MM.1S (cell line): ENCODE measurements around the gene GLIS2.

Experiments
- DNase-seq: peaks from one replicate; pipeline ENCODE4 v3.0.0-alpha.2; 2015
- H2AFZ ChIP-seq: fragments of 300-600 bp; sonication (generic); 2 replicates; pipeline ENCODE4 v1.6.0; 2016; ENCODE audit warnings: antibody characterized with exemption, low read length
- H3F3A ChIP-seq: fragments of 300-600 bp; sonication (generic); 2 replicates; pipeline ENCODE4 v1.6.1; 2016; ENCODE audit warnings: mild to moderate bottlenecking, antibody characterized with exemption, low read length, moderate library complexity, mixed read lengths; ENCODE audit not compliant: insufficient read depth
- H3K27ac ChIP-seq: fragments of 300-600 bp; sonication (generic); 2 replicates; pipeline ENCODE4 v1.5.1; 2016; ENCODE audit warnings: mild to moderate bottlenecking, low read length
- H3K27me3 ChIP-seq: fragments of 300-600 bp; sonication (generic); replicated peaks from 2 replicates; pipeline ENCODE4 v1.6.0; 2016; ENCODE audit warnings: low read length; ENCODE audit not compliant: insufficient read depth
- H3K36me3 ChIP-seq: fragments of 300-600 bp; sonication (generic); replicated peaks from 2 replicates; pipeline ENCODE4 v1.6.1; 2016; ENCODE audit warnings: mild to moderate bottlenecking, low read length, mixed read lengths; ENCODE audit not compliant: insufficient read depth
- H3K4me1 ChIP-seq: fragments of 300-600 bp; sonication (generic); 2 replicates; pipeline ENCODE4 v1.6.1; 2016; ENCODE audit warnings: low read length, mixed read lengths
- H3K4me2 ChIP-seq: fragments of 300-600 bp; sonication (generic); 2 replicates; pipeline ENCODE4 v1.6.0; 2016; ENCODE audit warnings: low read depth, low read length
- H3K4me3 ChIP-seq: fragments of 300-600 bp; sonication (generic); 2 replicates; pipeline ENCODE4 v1.5.1; 2016; ENCODE audit warnings: low read length, mixed read lengths
- H3K79me2 ChIP-seq: fragments of 300-600 bp; sonication (generic); 2 replicates; pipeline ENCODE4 v1.6.1; 2016; ENCODE audit warnings: mixed run types, low read length, mixed read lengths
- H3K9ac ChIP-seq: fragments of 300-600 bp; sonication (generic); 2 replicates; pipeline ENCODE4 v1.6.1; 2016; ENCODE audit warnings: low read length, mixed read lengths
- H3K9me2 ChIP-seq: fragments of 300-600 bp; sonication (generic); replicated peaks from 2 replicates; pipeline ENCODE4 v1.6.1; 2016; ENCODE audit warnings: mild to moderate bottlenecking, low read length, mixed read lengths; ENCODE audit not compliant: insufficient read depth
- H3K9me3 ChIP-seq: fragments of 300-600 bp; sonication (generic); replicated peaks from 2 replicates; pipeline ENCODE4 v1.6.1; 2016; ENCODE audit warnings: mild to moderate bottlenecking, low read length, mixed read lengths; ENCODE audit not compliant: insufficient read depth
- H4K20me1 ChIP-seq: fragments of 300-600 bp; sonication (generic); 2 replicates; pipeline ENCODE4 v1.6.1; 2016; ENCODE audit warnings: mild to moderate bottlenecking, low read length, moderate library complexity, mixed read lengths; ENCODE audit not compliant: insufficient read depth
- CTCF ChIP-seq: fragments of 300-600 bp; sonication (generic); IDR thresholded peaks from 2 replicates; pipeline ENCODE4 v1.5.1; 2016; ENCODE audit warnings: antibody characterized with exemption, low read length, mixed read lengths
- EZH2 ChIP-seq: fragments of 300-600 bp; sonication (generic); optimal IDR thresholded peaks from 2 replicates; pipeline ENCODE3; 2017; ENCODE audit warnings: low read depth, mild to moderate bottlenecking, antibody characterized with exemption, low read length, mixed read lengths
- EZH2phosphoT487 ChIP-seq: fragments of 300-600 bp; sonication (generic); IDR thresholded peaks from 2 replicates; pipeline ENCODE4 v1.6.1; 2018; ENCODE audit warnings: antibody characterized with exemption, low read length

Gene GLIS2

GRCh38 chr16:4320571-4321137 is 4.8 kb downstream of the GLIS2 start:
- Histone ChIP-seq H4K20me1 (no peaks in the 10 kb centered on the region), H3K9ac (no peak overlapping the region), H3K4me2 (no peak overlapping the region), H3K9me3 (no peaks in the 10 kb centered on the region), H3K36me3 (no peaks in the 10 kb centered on the region), H2AFZ (no peak overlapping the region), H3K27me3 (peaks cover 42% of the 10 kb centered on the region), H3K9me2 (no peaks in the 10 kb centered on the region), H3K27ac (no peak overlapping the region), H3F3A (no peaks in the 10 kb centered on the region), H3K79me2 (no peaks in the 10 kb centered on the region), H3K4me1 (0 out of 2 replicates have a peak, but pooled peaks cover 8% of the 10 kb centered on the region), H3K4me3 (no peak overlapping the region)
- TF ChIP-seq EZH2: no peak
- TF ChIP-seq EZH2phosphoT487: no peak
- no peak for TF ChIP-seq CTCF
- DNase-seq: no peak

GRCh38 chr16:4321286-4322120 is 5.6 kb downstream of the GLIS2 start:
- no peaks in the 10 kb centered on the region for H3K79me2 ChIP-seq

More at GRCh38 chr16:4321286-4322120, 5.6 kb downstream of the GLIS2 start:
- H3K9ac ChIP-seq: no peak overlapping the region
- no peak overlapping the region for H3K4me3 ChIP-seq
- H3K27me3 ChIP-seq: peaks cover 44% of the 10 kb centered on the region
- H4K20me1 ChIP-seq: no peaks in the 10 kb centered on the region
- H3K36me3 ChIP-seq: no peaks in the 10 kb centered on the region
- H3K4me2 ChIP-seq: no peak overlapping the region
- H3F3A ChIP-seq: no peaks in the 10 kb centered on the region
- no peaks in the 10 kb centered on the region for H3K9me3 ChIP-seq
- H3K27ac ChIP-seq: no peak overlapping the region
- TF ChIP-seq EZH2phosphoT487 (no peak), CTCF (no peak), EZH2 (no peak)
- DNase-seq: no peak
- no peaks in the 10 kb centered on the region for H3K9me2 ChIP-seq
- 0 out of 2 replicates have a peak, but pooled peaks cover 8% of the 10 kb centered on the region for H3K4me1 ChIP-seq
- no peak overlapping the region for H2AFZ ChIP-seq
